ENCODE results near the gene NOVA1. TPM values are rescaled to one million over a fixed set of nuclear protein-coding genes. Genes with fewer than 3 reads are reported as not detected.

NOVA1 gene
- polyA plus RNA-seq, 1 donor: 13.2 TPM

DNA sequence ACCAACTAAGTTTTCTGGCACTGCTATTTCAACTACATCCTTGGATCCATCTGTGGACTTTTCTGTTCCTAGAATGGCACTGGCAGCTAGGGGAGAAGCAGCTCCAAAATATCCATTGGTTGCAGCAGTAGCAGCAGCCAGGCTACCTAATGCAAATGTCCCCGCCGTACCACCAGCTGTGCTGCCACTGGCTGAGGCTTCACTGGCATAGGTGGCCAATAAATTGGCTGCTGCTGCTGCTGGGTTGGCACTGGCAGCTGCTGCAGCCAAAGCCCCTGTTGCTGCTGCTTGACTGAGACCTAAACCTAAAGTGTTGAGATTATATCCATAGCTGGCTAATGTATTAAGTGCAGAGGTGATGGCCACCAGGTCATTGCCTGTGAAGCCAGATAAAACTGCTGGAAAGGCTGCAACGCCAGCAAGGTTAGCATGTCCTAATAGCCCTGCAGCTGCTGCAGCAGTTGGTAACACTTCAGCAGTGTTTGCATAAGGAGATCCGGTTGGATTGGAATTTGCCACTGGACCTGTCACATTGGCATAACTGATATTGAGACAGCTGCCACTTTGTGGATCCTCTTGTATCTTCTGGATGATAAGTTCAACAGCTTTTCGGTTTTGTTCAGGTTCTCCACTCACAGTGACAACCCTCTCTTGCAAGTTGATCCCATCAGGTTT, 149.5 kb downstream of the NOVA1 start:
- no peak for DNase-seq (ENCODE audit: low read depth)

DNA sequence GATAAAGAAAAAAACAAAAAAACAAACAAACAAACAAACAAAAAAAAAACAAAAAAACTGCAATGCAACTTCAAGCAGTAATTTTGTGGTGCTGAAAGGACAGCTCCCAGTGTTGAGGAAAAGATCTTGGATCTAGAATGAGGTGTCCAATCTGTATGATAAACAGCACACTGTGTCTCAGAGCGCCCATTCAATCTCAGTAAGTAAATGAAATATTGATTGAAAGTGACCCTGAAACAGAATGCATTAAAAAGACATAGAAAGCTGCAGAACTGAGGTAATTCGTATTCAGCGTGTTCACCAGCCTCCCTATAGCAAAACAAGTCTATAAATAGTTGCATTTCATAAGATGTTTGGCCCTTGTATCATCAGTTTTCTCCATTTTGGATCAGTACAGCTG, 153.0 kb downstream of the NOVA1 start:
- peak; percentile 26 for DNase-seq (ENCODE audit: low read depth)

DNA sequence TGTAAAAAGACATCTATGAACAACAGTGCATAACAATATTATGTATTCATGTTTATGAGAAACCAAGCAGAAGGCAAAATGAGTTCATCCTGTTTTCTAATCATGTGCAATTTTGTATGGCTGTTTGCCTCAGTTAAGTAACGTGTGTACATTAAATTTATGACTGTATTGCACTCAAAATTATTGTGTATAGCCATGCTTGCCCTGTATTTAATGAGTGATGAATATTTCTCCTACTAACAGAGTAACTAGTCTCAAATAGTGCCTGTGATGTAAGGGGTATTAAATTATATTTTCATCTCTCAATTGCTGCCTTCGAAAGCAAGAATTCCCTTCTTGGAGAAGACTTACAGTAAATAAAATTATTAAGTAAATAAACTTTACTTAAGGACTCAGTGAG, 154.2 kb downstream of the NOVA1 start:
- DNase-seq (ENCODE audit: low read depth): no peak

DNA sequence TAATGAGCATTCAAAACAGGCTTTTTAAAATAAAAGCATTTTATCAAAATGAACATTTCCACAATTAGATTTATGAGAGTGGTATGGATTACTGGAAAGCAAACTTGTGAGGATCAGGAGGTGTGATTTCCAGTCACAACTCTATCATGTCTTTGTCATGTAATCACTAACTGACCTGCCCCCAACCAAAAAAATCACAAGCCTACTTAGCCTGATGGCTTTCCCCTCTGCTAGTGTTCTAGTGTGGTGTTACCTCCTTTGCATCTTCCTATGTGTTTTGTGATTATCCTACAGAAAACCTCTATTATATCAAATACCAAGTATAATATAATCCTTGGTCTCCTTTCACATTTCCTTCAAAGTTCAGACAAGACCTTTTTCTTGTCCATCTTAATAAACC, 168.6 kb downstream of the NOVA1 start:
- DNase-seq (ENCODE audit: low read depth): no peak

DNA sequence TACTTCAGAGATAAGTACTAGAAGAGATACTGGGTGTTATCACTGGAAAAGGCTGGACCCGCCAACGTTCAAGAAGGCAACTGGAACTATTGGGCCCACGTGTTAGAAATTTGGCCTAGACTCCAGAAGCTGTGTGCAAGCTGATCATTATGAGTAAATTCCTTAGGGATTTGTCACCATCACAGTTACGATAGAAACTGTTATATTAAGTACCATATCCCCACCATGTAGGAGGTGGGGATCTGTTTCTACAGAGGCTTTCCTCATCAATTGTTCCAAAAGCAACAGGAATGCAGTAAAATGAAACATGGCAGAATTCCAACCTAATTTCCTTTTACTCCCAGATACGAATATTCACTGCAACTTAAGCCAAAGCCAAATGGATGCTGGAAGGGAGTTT, 170.7 kb downstream of the NOVA1 start:
- DNase-seq (ENCODE audit: low read depth): no peak

DNA sequence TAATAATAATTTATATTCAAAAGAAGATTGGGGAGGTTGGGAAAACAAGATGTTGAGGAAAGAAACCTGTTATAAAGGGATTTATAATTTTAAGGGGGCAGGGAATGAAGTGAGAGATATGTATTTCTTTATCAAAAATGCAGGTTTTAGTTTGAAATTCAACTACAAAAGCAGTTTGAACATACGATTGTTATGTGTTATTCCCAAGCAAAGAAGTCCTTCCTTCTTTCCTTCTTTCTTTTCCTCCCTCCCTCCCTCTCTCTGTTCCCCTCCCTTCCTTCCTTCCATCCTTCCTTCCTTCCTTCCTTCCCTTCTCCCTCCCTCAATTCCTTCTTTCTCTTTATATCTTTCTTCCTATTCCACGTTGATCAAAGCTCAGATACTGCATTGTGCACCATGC, 173.3 kb downstream of the NOVA1 start:
- no peak for DNase-seq (ENCODE audit: low read depth)

DNA sequence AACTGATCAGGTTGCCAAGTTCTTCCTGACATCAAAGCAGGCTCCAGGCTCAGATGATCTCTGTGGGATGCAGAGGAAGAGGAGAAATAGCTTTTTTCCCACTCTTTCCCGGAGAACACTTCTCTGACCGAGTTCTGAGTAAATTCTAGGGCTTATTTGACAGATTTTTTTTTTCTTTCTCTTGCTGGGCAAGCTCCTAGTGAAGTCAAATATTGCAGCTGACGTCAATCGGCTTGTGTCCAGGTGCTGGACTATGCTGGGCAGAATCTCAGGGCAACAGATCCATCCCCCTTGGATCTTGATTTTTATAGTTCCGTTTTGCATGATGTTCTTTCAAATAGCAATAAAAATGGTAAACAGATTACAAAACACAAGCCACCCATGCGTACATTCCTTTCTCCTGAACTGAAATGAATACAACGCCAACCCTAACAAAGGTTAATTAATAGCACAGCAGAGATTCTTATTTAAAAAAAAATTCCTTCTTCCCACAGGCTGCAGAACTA, 182.2 kb downstream of the NOVA1 start:
- no peak for DNase-seq (ENCODE audit: low read depth)

DNA sequence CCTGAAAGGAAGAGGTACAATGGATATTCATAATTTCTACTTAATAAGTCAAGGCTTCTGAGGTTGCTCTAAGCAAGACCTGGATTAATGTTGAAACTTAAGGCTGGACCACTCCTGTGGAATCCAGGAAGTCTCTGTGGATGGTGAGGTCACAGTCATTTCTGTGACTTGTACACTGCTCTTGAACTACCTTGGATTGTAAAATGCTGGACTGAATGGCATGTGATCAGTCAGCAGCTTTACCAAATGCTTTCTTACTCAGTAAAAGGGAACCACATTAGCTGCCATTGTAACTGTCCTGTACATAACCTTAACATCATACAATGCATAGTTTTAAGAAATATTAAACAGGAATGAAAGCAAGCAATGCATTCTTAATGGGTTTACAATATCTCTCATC, 182.9 kb downstream of the NOVA1 start:
- DNase-seq (ENCODE audit: low read depth): no peak

DNA sequence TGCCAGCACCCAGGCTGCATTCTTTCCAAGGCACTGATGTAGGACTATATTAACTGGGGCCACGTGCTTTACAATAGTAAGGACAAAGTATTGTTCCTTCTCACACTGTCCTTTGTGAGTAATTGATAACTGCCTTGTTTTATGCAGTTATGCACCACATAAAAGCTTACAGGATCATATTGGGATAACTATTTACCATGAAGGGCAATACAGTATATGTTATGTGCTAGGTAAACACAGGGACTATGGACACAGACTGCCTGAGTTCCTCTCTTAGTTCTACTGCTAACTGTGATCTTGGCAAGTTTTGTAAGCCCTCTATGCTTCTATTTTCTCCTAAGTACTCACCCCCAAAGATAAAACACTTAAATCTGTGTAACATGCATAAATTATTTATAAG, 183.7 kb downstream of the NOVA1 start:
- no peak for DNase-seq (ENCODE audit: low read depth)

DNA sequence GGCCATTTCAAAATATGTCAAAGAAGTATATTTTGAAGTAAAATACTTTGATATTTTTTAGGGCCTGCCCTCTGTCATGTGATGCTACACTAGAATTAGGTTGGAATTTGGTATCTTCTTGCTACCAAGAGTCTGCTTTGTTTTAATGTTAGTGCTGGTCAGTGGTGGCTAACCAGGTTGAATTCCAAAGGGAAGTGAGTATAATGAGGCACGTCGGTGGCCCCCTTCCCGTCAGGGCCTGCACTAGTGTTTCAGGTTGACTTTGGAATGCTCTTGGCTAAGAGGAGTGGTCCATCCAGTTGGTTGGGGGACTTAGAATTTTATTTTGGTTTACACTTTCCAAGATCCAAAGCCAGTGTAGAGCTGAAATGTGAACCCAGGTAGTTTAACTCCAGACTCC, 185.4 kb downstream of the NOVA1 start:
- DNase-seq (ENCODE audit: low read depth): no peak

DNA sequence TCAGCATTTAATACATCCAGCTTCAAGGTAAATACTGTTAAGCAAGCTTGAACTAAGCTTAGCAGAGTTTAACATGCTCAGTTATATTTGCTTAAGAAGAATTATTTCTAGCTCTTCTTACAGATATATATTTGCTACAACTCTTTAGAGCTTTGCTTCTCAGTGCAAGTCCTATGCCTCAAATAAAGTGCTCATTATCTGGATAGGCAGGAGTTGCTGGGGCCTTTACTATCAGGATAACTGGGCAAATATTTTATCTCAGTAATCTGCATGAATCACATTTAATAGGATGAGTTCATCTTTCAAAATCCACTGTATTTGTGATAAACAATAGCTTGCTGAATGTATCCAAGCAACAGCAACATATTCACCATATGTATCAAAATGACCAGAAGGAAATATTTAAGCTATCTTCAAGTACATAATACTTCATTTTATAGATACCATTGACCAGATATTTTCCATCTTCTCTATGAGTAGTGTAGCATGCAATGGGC, 187.6 kb downstream of the NOVA1 start:
- no peak for DNase-seq (ENCODE audit: low read depth)

DNA sequence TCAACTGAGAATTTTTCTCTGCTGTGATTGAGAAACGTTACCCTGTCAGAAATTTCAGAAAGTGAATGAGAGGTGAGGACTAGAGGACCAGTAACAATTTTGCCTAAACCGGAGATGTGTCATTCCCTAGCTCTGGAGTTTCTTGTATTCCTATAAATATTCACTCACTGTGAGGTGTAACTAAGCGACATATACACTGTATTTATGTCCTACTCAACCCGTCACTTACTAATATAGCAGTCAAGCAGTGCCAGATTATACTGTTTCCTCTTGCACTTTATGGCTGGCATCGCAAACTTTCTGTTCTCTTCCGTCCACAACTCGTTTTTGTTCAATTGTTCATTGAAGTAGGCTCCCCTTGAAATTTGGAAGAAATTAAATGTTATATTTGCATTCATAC, 192.9 kb downstream of the NOVA1 start:
- DNase-seq (ENCODE audit: low read depth): no peak

DNA sequence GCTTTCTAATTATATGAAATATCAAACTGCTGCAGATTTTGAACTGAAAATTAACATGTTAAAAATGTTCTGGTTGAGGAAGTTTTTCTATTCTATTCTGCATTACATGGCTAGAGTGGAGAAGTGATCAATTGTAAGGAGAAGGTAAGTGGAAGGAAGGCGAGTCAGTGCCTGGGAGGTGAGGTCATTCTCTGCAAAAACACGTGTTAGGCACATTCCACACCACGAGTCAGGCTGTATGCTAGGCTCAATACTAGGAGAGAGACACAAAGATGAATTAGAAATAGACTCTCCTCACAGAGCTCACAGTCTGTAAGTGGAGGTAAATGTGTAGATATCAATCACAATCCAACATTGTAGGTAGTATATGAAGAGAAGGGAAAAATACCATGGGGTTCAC, 194.1 kb downstream of the NOVA1 start:
- DNase-seq (ENCODE audit: low read depth): no peak

DNA sequence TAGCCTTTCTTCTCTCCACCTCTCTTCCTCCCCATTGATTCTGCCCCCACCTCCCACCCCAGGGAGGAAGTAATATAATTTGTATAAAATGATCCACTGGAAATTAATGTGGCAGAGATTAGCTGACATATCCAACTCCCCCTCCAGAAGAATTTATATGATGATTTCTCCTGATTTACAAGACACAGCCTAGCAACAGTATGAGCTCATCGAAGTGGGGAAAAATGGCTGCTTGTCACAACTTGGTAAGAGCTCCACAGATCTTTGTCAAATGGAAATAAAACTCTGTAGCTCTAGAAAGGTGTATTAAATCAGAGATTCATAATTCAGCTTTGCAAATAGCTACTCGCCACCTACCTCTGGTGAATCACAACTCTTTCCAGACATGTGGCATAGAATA, 195.7 kb downstream of the NOVA1 start:
- no peak for DNase-seq (ENCODE audit: low read depth)

DNA sequence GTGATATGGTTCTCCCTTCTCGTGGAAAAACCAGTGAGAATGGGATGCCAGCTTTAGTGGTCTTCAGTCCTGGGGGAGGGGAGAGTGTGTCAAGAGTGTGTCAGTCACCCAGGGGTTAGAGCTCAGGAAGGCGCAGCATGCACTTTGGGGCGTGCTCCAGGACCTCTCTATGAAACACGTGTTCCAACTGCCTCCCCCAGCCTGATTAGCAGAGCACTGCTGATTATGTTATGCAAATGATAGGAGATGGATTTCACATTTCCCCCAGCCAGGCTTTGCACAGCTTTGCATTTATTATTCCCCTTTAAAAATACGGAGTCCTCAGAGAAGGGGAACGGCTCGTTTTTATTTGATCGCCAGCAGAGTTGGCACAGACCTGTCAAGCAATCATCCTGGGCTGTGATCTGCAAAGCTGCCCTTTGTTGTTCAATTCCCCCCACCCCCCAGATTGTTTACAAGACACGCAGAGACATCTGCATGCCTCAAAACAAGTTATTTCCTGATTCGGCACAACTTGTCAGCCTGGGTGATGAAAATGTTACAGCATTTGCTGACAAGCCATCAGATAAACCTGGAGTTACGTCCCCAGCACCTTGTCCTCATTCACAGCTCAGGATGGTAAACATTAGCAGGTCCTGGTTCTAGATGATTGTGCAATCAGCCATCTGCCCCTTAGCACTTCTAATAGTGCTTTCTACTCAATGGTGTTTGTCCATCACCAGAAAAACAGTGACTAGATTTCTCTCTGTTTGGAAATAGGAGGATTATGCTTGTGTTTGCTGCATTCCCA, 196.5 kb downstream of the NOVA1 start:
- DNase-seq (ENCODE audit: low read depth): no peak

DNA sequence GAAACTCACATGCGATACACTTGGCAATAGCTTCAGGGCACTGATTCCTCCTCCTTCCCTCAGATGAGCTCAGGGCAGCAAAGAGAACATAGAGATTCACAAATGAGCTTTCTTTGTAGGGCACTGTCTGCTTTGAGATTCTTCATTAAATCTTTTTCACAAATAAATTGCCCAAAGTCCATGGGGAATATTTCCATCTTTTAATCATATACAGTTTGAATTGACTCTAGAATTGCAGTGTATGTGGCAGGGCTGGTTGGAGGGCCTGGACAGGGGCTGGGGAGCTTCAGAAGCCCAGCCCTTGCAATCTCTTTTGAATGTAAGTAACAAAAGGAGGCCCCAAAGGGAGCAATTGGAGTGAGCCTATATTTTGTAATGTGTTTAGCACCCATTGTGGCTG, 197.5 kb downstream of the NOVA1 start:
- no peak for DNase-seq (ENCODE audit: low read depth)

DNA sequence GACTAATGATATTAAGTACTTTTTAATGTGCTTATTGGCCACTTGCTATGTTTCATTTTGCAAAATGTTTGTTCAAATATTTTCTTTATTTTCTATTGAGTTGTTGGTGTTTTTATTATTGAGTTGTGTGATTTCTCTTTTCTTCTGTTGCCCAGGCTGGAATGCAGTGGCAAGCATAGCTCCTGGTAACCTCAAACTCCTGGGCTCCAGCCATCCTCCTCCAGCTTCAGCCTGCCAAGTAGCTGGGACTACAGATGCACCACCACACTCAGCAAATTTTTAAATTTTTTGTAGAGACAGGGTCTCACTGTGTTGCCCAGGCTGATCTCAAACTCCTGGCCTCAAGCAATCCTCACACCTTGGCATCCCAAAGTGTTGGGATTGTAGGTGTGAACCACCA, 199.2 kb downstream of the NOVA1 start:
- DNase-seq (ENCODE audit: low read depth): no peak
